Tibial nerve (tissue), 4 donors: ENCODE data around the gene ADPRH. TPM values are rescaled to one million over a fixed set of nuclear protein-coding genes. Genes with fewer than 3 reads are reported as not detected.

Source experiments
- DNase-seq, 2 donors: peaks; one replicate each; pipeline ENCODE4 v3.0.0-alpha.2; 2019; ENCODE audit warnings: low spot score in 2 of 2
- H3K27ac ChIP-seq, 4 donors: fragments of 200-600 bp; sonication (generic) in 3 of 4; one replicate each; pipeline ENCODE4 v1.5.1; 2017 to 2019; ENCODE audit warnings: mild to moderate bottlenecking in 1 of 4
- H3K27me3 ChIP-seq, 2 donors: fragments of 200-600 bp; sonication (generic) in 1 of 2; one replicate each; pipeline versions ENCODE4 v1.5.1 to v1.6.0; 2017 to 2019
- H3K36me3 ChIP-seq, 3 donors: fragments of 200-600 bp; sonication (generic); one replicate each; pipeline ENCODE4 v1.5.1; 2018 to 2019
- H3K4me1 ChIP-seq, 4 donors: fragments of 200-600 bp; sonication (generic) in 3 of 4; one replicate each; pipeline ENCODE4 v1.5.1; 2017 to 2019
- H3K4me3 ChIP-seq, 4 donors: fragments of 200-600 bp; sonication (generic) in 3 of 4; one replicate each; pipeline ENCODE4 v1.5.1; 2017 to 2019; ENCODE audit warnings: mild to moderate bottlenecking in 1 of 4, moderate library complexity in 1 of 4
- H3K9me3 ChIP-seq, 4 donors: fragments of 200-600 bp; sonication (generic) in 3 of 4; one replicate each; pipeline ENCODE4 v1.5.1; 2017 to 2019
- EP300 ChIP-seq, 2 donors: sonication (generic); formaldehyde crosslinking; IDR thresholded peaks; one replicate each; pipeline ENCODE4 v1.6.1; 2017; ENCODE audit warnings: antibody characterized with exemption in 2 of 2, mild to moderate bottlenecking in 1 of 2
- POLR2A ChIP-seq, 2 donors: fragments of 450-650 bp; IDR thresholded peaks; one replicate each; pipeline ENCODE4 v1.6.1; 2017; ENCODE audit warnings: antibody characterized with exemption in 2 of 2, mild to moderate bottlenecking in 2 of 2, moderate library complexity in 2 of 2
- WGBS, 2 donors: methylation state at CpG; one replicate each; pipeline ENCODE4 v1.1.5; 2018; 5-methylcytosine and 5-hydroxymethylcytosine counted together
- total RNA-seq, 4 donors: library from RNA; depleted of rRNA; stranded (reverse); fragments of >200 nt; gene quantifications; one replicate each; pipeline ENCODE4 v1.1.0, GENCODE V29; 2016
- TF ChIP-seq, protein P1 (sequence below), 5 experiments: fragments of 200-600 bp in 3 of 5; fragments of 450-650 bp in 2 of 5; sonication (generic) in 3 of 5; IDR thresholded peaks; one replicate each; pipeline ENCODE4 v1.5.1; 2016 to 2019; ENCODE audit warnings: antibody characterized with exemption in 5 of 5, mild to moderate bottlenecking in 3 of 5, moderate library complexity in 2 of 5

The ADPRH gene
- total RNA-seq, 4 donors from 2014 or later = 7.6 to 12.0 (median 9.1) TPM

DNA sequence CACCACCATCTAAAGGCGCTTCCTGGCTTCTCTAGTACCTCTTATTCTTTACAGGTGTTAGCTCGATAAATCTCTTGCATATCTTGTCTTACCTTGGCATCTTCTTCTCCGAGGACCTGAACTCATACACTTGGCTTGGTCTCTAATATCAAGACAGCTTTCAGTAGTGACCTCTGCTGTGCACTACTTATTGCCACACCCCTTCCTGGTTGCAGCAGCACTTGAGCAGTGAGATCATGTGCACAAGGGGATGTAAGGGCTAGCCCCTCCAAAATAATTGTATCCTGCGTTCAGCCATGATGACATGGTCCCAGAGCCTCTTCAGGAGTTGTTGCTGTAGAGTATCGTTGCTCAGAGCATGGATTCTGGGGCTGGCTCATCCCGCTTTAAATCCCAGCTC, 17.1 kb downstream of the ADPRH start:
- H3K27me3 ChIP-seq = no peaks in the 10 kb centered on the region
- no peaks in the 10 kb centered on the region for H3K9me3 ChIP-seq
- no peak for DNase-seq
- H3K4me1 ChIP-seq = peaks cover 0 to 22% (median 0%) of the 10 kb centered on the region in 4 donors
- TF ChIP-seq, protein P1, sequence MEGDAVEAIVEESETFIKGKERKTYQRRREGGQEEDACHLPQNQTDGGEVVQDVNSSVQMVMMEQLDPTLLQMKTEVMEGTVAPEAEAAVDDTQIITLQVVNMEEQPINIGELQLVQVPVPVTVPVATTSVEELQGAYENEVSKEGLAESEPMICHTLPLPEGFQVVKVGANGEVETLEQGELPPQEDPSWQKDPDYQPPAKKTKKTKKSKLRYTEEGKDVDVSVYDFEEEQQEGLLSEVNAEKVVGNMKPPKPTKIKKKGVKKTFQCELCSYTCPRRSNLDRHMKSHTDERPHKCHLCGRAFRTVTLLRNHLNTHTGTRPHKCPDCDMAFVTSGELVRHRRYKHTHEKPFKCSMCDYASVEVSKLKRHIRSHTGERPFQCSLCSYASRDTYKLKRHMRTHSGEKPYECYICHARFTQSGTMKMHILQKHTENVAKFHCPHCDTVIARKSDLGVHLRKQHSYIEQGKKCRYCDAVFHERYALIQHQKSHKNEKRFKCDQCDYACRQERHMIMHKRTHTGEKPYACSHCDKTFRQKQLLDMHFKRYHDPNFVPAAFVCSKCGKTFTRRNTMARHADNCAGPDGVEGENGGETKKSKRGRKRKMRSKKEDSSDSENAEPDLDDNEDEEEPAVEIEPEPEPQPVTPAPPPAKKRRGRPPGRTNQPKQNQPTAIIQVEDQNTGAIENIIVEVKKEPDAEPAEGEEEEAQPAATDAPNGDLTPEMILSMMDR (IDR thresholded peaks at IDR 0.05) = no peak
- TF ChIP-seq EP300 (IDR thresholded peaks at IDR 0.05) (no peak), POLR2A (IDR thresholded peaks at IDR 0.05) (no peak)
- no peak overlapping the region for H3K4me3 ChIP-seq
- no peak overlapping the region for H3K27ac ChIP-seq
- WGBS, 2 donors = 79 to 88% methylated on average over 6 of the region's 6 CpGs
- H3K36me3 ChIP-seq = no peaks in the 10 kb centered on the region

DNA sequence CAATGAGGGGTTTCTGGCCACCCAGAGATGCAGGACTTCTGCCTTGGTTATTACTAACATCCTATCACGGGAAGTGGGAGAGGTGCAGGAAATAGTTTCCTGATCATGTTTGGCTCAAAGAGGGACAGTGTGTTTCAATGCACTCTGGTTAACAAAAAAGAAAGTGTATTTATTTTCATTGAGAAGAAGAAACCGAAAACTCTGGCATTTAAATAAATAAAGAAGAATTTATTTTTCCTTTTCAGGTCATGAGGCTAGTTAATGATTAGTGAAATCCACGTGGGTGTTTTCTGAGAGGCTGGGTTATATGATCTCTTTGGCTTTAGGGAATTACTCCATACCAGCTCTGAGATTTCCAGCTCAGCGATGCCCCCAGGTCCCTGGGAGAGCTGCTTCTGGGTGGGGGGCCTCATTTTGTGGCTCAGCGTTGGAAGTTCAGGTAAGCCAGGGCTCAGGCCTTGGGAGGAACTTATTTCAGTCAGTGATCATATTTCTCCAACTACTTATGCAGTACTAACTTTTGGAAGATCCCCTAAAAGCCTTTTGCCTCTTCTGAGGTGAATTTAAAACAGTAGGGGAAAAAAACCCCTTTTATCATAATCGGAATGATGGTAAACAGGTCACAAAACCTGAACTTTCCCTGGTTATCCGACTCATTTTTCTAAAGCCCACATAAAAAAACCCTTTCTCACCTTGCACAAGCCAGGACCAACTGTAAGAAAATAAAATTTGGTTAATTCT, 18.4 kb downstream of the ADPRH start, which contains the start of gene PLA1A:
PLA1A (plus strand) TSS at position 338 of the 741 bp plus-strand sequence; CDS start at position 367, 29 bp downstream.
- peak within 1 kb of the TSS in 2 of 4 donors; percentile 54 to 58 for H3K27ac ChIP-seq
- H3K4me3 ChIP-seq = no peak within 1 kb of the TSS
- no peaks in the 10 kb centered on the region for H3K27me3 ChIP-seq
- H3K4me1 ChIP-seq = peaks cover 0 to 22% (median 0%) of the 10 kb centered on the region in 4 donors
- WGBS, 2 donors = 42 to 55% methylated on average over 7 of the region's 7 CpGs
- TF ChIP-seq, protein P1 (IDR thresholded peaks at IDR 0.05) = no peak
- TF ChIP-seq EP300 (IDR thresholded peaks at IDR 0.05) (no peak), POLR2A (IDR thresholded peaks at IDR 0.05) (no peak)
- H3K9me3 ChIP-seq = no peaks in the 10 kb centered on the region
- DNase-seq = no peak
- H3K36me3 ChIP-seq = no peaks in the 10 kb centered on the region

DNA sequence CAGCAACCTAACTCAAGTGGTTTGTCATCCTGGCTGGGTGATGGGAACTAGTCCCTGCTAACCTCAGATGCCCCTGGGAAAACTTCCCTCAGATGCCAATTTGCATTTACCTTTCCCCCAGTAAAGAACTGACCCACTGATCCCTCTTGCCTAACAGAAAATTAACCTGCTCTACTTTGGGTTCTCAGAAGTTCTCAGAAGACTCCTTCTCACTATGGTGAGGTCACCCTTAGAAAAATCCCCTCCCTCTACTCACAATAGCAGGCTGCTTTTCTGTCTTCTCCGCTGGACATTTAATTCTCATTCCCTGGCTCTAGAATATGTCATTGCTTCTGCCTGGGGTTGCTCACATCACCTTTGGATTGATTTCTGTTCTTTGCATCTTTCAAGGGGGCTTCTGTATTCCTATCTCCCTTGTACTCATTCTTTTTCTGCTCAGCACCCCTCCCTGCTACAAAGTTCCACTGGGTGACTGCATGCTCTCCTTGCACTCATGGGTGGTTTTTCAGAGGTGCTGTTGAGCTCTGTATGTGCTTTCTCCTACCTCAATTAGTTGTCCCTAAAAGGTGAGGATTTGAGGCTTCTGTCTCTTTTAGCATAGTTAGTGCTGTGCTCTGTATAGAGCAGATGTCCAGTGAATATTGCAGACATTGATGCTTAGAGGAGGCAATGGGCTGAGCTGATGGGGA, 19.3 kb downstream of the ADPRH start:
- 84 to 94% methylated on average over 1 of the region's 1 CpG for WGBS, 2 donors
- H3K36me3 ChIP-seq = no peaks in the 10 kb centered on the region
- H3K4me3 ChIP-seq = no peak overlapping the region
- H3K9me3 ChIP-seq = no peaks in the 10 kb centered on the region
- peaks cover 0 to 22% (median 0%) of the 10 kb centered on the region in 4 donors for H3K4me1 ChIP-seq
- peak overlapping the region in 1 of 4 donors; percentile 58 for H3K27ac ChIP-seq
- TF ChIP-seq POLR2A (IDR thresholded peaks at IDR 0.05) = no peak
- TF ChIP-seq EP300 (IDR thresholded peaks at IDR 0.05) = no peak
- TF ChIP-seq, protein P1 (IDR thresholded peaks at IDR 0.05) = no peak
- no peaks in the 10 kb centered on the region for H3K27me3 ChIP-seq
- DNase-seq = no peak

DNA sequence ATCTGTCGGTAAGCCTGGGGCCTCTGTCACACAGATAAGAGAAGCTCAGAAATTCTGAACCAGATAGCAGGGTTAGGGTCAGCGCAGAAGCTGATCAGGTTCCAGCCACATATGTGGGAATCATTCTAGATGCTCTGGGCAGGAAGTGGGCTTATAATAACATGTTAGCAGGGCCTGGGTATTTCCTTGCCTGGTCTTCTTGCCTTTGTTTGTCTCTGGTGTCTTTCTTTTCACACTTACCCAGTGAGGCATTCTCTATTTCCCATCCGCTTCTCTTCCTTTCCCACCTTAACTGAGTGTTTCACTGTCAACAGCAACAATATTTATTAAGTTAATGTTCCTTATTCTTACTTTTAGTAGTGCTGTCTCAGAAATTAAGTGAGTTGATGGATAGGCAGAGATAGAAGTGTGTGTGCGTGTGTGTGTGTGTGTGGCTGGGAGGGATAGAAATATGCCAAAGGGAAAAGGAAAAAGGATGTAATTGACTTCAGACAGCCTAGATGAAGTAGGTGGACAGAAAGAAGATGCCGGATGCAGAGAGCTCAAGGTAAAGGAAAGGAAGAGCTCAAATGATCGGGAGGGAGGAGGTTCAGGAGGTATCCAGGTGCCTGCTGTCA, 20.4 kb downstream of the ADPRH start:
- Histone ChIP-seq H3K27me3 (no peaks in the 10 kb centered on the region), H3K4me1 (peaks cover 0 to 22% (median 0%) of the 10 kb centered on the region in 4 donors), H3K36me3 (no peaks in the 10 kb centered on the region), H3K4me3 (no peak overlapping the region), H3K27ac (no peak overlapping the region), H3K9me3 (no peaks in the 10 kb centered on the region)
- TF ChIP-seq EP300 (IDR thresholded peaks at IDR 0.05) (no peak), POLR2A (IDR thresholded peaks at IDR 0.05) (no peak)
- TF ChIP-seq, protein P1 (IDR thresholded peaks at IDR 0.05) = no peak
- DNase-seq = no peak
- 91% methylated on average over 6 of the region's 6 CpGs for WGBS, 2 donors
